Endothelial cell of umbilical vein (primary cell): ENCODE data around the gene IMPA2. TPM values are rescaled to one million over a fixed set of nuclear protein-coding genes. Genes with fewer than 3 reads are reported as not detected.

Experiments
- BruUV-seq: library from RNA; stranded (reverse); fragments of 400-500 nt; replicated peaks from 2 replicates; lab custom pipeline; 2021; lab: Mats Ljungman, UMichigan
- CTCF ChIA-PET: fragments of 300-600, 350-600 bp; sonication (Branson Sonifier 250); formaldehyde crosslinking; loops from one replicate; lab custom pipeline; 2021; ENCODE audit warnings: antibody characterized with exemption, inconsistent platforms; lab: Charles Lee
- POLR2A ChIA-PET: fragments of 300-600, 350-600 bp; sonication (Branson Sonifier 250); formaldehyde crosslinking; loops from one replicate; lab custom pipeline; 2021; ENCODE audit warnings: antibody characterized with exemption, inconsistent platforms; lab: Charles Lee
- DNase-seq: peaks from one replicate; pipeline ENCODE4 v3.0.0-alpha.2; 2011; ENCODE audit warnings: low read depth, low spot score
- FAIRE-seq: peaks from 2 replicates; lab custom pipeline; 2011; peaks lifted over from hg19 to GRCh38; lab: Jason Lieb, UNC
- H2AFZ ChIP-seq: 2 replicates; pipeline ENCODE4 v1.6.0; 2012; ENCODE audit warnings: low read depth, low read length, control low read depth, inconsistent platforms
- H3K27ac ChIP-seq: 2 replicates; pipeline ENCODE4 v1.5.1; 2011; ENCODE audit warnings: low read depth, mild to moderate bottlenecking, control low read depth, low read length, moderate library complexity; ENCODE audit not compliant: insufficient read depth
- H3K27me3 ChIP-seq, 2 experiments: 2 replicates each; pipeline versions ENCODE4 v1.6.0 to v1.6.1; 2011; ENCODE audit warnings: low read length in 2 of 2, mixed read lengths in 1 of 2; ENCODE audit not compliant: control insufficient read depth in 2 of 2, insufficient read depth in 2 of 2
- H3K36me3 ChIP-seq, 2 experiments: 2 replicates in 1 of 2; 3 replicates in 1 of 2; pipeline ENCODE4 v1.5.1; 2011; ENCODE audit warnings: low read length in 2 of 2, mild to moderate bottlenecking in 1 of 2, moderate library complexity in 1 of 2; ENCODE audit not compliant: control insufficient read depth in 2 of 2, insufficient read depth in 2 of 2; ENCODE audit errors: extremely low read depth in 1 of 2
- H3K4me1 ChIP-seq: 3 replicates; pipeline ENCODE4 v1.5.1; 2011; ENCODE audit warnings: mild to moderate bottlenecking, low read length; ENCODE audit not compliant: control insufficient read depth, insufficient read depth; ENCODE audit errors: extremely low read depth
- H3K4me2 ChIP-seq: 2 replicates; pipeline ENCODE4 v1.6.1; 2011; ENCODE audit warnings: low read length, control low read depth, mixed read lengths; ENCODE audit not compliant: insufficient read depth
- H3K4me3 ChIP-seq, 3 experiments: fragments of 200-600 bp in 1 of 3; sonication (generic), shearing (Covaris generic) in 1 of 3; replicated peaks in 1 of 3; 2 replicates each; pipeline ENCODE4 v1.5.1; 2011 to 2016; ENCODE audit warnings: control low read depth in 3 of 3, low read length in 3 of 3, mild to moderate bottlenecking in 2 of 3, inconsistent platforms in 1 of 3, low read depth in 1 of 3, moderate library complexity in 1 of 3; ENCODE audit not compliant: insufficient read depth in 1 of 3
- H3K79me2 ChIP-seq: 2 replicates; pipeline ENCODE4 v1.6.0; 2012; ENCODE audit warnings: low read length, inconsistent platforms; ENCODE audit not compliant: control insufficient read depth, insufficient read depth
- H3K9ac ChIP-seq: replicated peaks from 2 replicates; pipeline ENCODE3; 2011; ENCODE audit warnings: low read length, control low read depth; ENCODE audit not compliant: insufficient read depth; ENCODE audit errors: extremely low read depth
- H3K9me1 ChIP-seq: replicated peaks from 3 replicates; pipeline ENCODE4 v1.6.0; 2011; ENCODE audit warnings: mild to moderate bottlenecking, low read length; ENCODE audit not compliant: control insufficient read depth, insufficient read depth; ENCODE audit errors: extremely low read depth
- H3K9me3 ChIP-seq: replicated peaks from 2 replicates; pipeline ENCODE4 v1.5.1; 2012; ENCODE audit warnings: low read length, inconsistent platforms; ENCODE audit not compliant: control insufficient read depth, insufficient read depth
- H4K20me1 ChIP-seq: replicated peaks from 2 replicates; pipeline ENCODE3; 2011; ENCODE audit warnings: mild to moderate bottlenecking, low read length; ENCODE audit not compliant: control insufficient read depth, insufficient read depth; ENCODE audit errors: extremely low read depth
- CTCF ChIP-seq, 2 donors: IDR thresholded peaks; 1 replicate in 1 of 2; 2 replicates in 1 of 2; pipeline ENCODE4 v1.5.1; 2011; ENCODE audit warnings: low read length in 2 of 2, mild to moderate bottlenecking in 2 of 2, moderate library complexity in 2 of 2, control low read depth in 1 of 2, inconsistent platforms in 1 of 2, low read depth in 1 of 2; ENCODE audit not compliant: insufficient read depth in 1 of 2; ENCODE audit errors: extremely low read depth in 1 of 2
- EZH2 ChIP-seq: IDR thresholded peaks from 2 replicates; pipeline ENCODE4 v1.6.1; 2012; ENCODE audit warnings: borderline replicate concordance, low read depth, mild to moderate bottlenecking, moderate library complexity, low read length, inconsistent platforms; ENCODE audit not compliant: severe bottlenecking
- FOS ChIP-seq: IDR thresholded peaks from 2 replicates; pipeline ENCODE4 v1.6.1; 2011; ENCODE audit warnings: mild to moderate bottlenecking, low read length, moderate library complexity, borderline replicate concordance; ENCODE audit not compliant: insufficient read depth
- GATA2 ChIP-seq: IDR thresholded peaks from 2 replicates; pipeline ENCODE4 v1.7.0; 2011; ENCODE audit warnings: low read depth, mild to moderate bottlenecking, moderate library complexity, mixed read lengths, low read length; ENCODE audit not compliant: insufficient read length, insufficient read depth
- JUN ChIP-seq: IDR thresholded peaks from 2 replicates; pipeline ENCODE4 v1.6.1; 2011; ENCODE audit warnings: borderline replicate concordance, low read depth; ENCODE audit not compliant: insufficient read length, insufficient read depth
- MAX ChIP-seq: IDR thresholded peaks from 2 replicates; pipeline ENCODE4 v1.6.1; 2011; ENCODE audit not compliant: insufficient read depth, insufficient read length
- MYC ChIP-seq: IDR thresholded peaks from one replicate; pipeline ENCODE4 v1.6.1; 2011; ENCODE audit warnings: mild to moderate bottlenecking, low read depth, low read length
- POLR2A ChIP-seq: IDR thresholded peaks from 2 replicates; pipeline ENCODE4 v1.6.1; 2012; ENCODE audit warnings: low read depth, mild to moderate bottlenecking, control low read depth, low read length
- POLR2AphosphoS5 ChIP-seq: IDR thresholded peaks from 2 replicates; pipeline ENCODE4 v1.6.1; 2012; ENCODE audit warnings: low read depth, mild to moderate bottlenecking, control low read depth, low read length, moderate library complexity; ENCODE audit not compliant: insufficient read depth
- dilution Hi-C: fragments of 300-500 bp; cut with MboI; formaldehyde crosslinking; loops from one replicate; pipeline ENCODE4 v1.15.0; 2019; ENCODE audit warnings: low sequenced_read_pairs; ENCODE audit not compliant: extremely low pct_ligation_motif_present
- intact Hi-C: fragments of 100-400 bp; cut with micrococcal nuclease; formaldehyde crosslinking; loops from one replicate; pipeline ENCODE4 v1.10.0; 2022
- polyA plus RNA-seq, 4 experiments: library from polyadenylated mRNA; depleted of rRNA in 3 of 4; stranded (reverse) in 3 of 4; unstranded in 1 of 4; fragments of >200 nt; gene quantifications; 2 replicates each; pipeline versions ENCODE4 v1.2.1 to v1.2.3, GENCODE V29; 2011 to 2012; ENCODE audit warnings: missing spikeins in 1 of 4
- total RNA-seq: library from RNA; stranded (reverse); gene quantifications from 2 replicates; pipeline ENCODE4 v1.2.3, GENCODE V29; 2021

Gene IMPA2
- total and polyA plus RNA-seq, 2 donors (not counting 3 experiments of a cell fraction or from before 2014, with no cell fraction given) = 6.1 to 8.0 TPM

- peak overlapping the region; percentile 86 for H3K9ac ChIP-seq
- no peaks in the 10 kb centered on the region for H3K9me1 ChIP-seq
- TF ChIP-seq MAX (no peak), GATA2 (no peak), MYC (no peak), CTCF (IDR thresholded peaks at IDR 0.05; ENCODE audit: extremely low read depth in 1 of 2, insufficient read depth in 1 of 2, low read depth in 1 of 2, low read length in 2 of 2) (no peak), FOS (no peak), POLR2AphosphoS5 (no peak), POLR2A (no peak), JUN (no peak), EZH2 (no peak)
- no peak for DNase-seq
- peaks cover 11% of the 10 kb centered on the region for H3K4me1 ChIP-seq
- H3K4me2 ChIP-seq = peak overlapping the region; percentile 76
- FAIRE-seq = no peak
- peak overlapping the region; percentile 95 for H3K27ac ChIP-seq
- no peaks in the 10 kb centered on the region for H3K79me2 ChIP-seq
- BruUV-seq = TSS peak; percentile 60
- ChIA-PET CTCF (interaction anchor here (0.9 to 6.6 kb wide), 8 partner anchors 9 to 214 kb away, joined by 3 to 55 read pairs (median 4); partner anchors contain the start of gene IMPA2), POLR2A (interaction anchor here (0.5 to 1.8 kb wide), 2 partner anchors 34 to 41 kb away, joined by 5 to 8 read pairs; partner anchors contain the start of gene IMPA2)
- no peaks in the 10 kb centered on the region for H3K9me3 ChIP-seq
- H3K36me3 ChIP-seq = no peaks in the 10 kb centered on the region
- peak overlapping the region; percentile 96 for H2AFZ ChIP-seq
- intact Hi-C loops = loop anchor here (1.0 to 2.0 kb wide), 6 partner anchors 9 to 257 kb away; partner anchors contain the start of genes CHMP1B, GNAL, IMPA2 and MPPE1
- H3K4me3 ChIP-seq = peak overlapping the region in 1 of 3 experiments; percentile 57
- dilution Hi-C loops = no loop called here
- H3K27me3 ChIP-seq = no peaks in the 10 kb centered on the region
- no peaks in the 10 kb centered on the region for H4K20me1 ChIP-seq
These were observed 34.6 kb upstream of the IMPA2 start for GRCh38 chr18:11946756-11947155.
